Inferior parietal cortex (tissue), 1 donor: Measurements from ENCODE around the gene FNDC3A.
"Not testable (repeated sequence)": the region's sequence is repeated elsewhere in the genome, so short reads cannot be mapped to it uniquely, and the experiment has no call there.

Experiments used
- DNase-seq: peaks from one replicate; pipeline ENCODE4 v3.0.0-alpha.2; 2016; ENCODE audit errors: extremely low spot score

The FNDC3A gene

GRCh38 chr13:49082653-49083536, 107.2 kb downstream of the FNDC3A start:
- DNase-seq, result peak; percentile 23

GRCh38 chr13:49084961-49085360, 109.2 kb downstream of the FNDC3A start:
- no peak for DNase-seq

GRCh38 chr13:49086722-49087121, 111.0 kb downstream of the FNDC3A start:
- DNase-seq, result no peak

- no peak for DNase-seq
These were observed 117.7 kb downstream of the FNDC3A start for GRCh38 chr13:49093376-49093775.

GRCh38 chr13:49097374-49097773, 121.7 kb downstream of the FNDC3A start:
- DNase-seq, result no peak

- no peak for DNase-seq
These were observed 122.5 kb downstream of the FNDC3A start for GRCh38 chr13:49098198-49098597.

GRCh38 chr13:49098771-49099512, 123.2 kb downstream of the FNDC3A start:
- no peak for DNase-seq

GRCh38 chr13:49099513-49099877, 123.8 kb downstream of the FNDC3A start:
- no peak for DNase-seq

- no peak for DNase-seq
These were observed 125.2 kb downstream of the FNDC3A start for GRCh38 chr13:49100637-49101570.

- no peak for DNase-seq
These were observed 132.5 kb downstream of the FNDC3A start for GRCh38 chr13:49108196-49108595.

GRCh38 chr13:49110122-49110912, 134.6 kb downstream of the FNDC3A start:
- DNase-seq, result peak; percentile 96

- peak; percentile 22 for DNase-seq
These were observed 135.1 kb downstream of the FNDC3A start for GRCh38 chr13:49110913-49111170.

- DNase-seq, result no peak
These were observed 137.2 kb downstream of the FNDC3A start for GRCh38 chr13:49112782-49113525.

GRCh38 chr13:49113526-49114286, 138.0 kb downstream of the FNDC3A start:
- no peak for DNase-seq

- no peak for DNase-seq
These were observed 141.2 kb downstream of the FNDC3A start for GRCh38 chr13:49116873-49117272.

GRCh38 chr13:49118455-49118854, 142.7 kb downstream of the FNDC3A start:
- DNase-seq, result not testable (repeated sequence)

- no peak for DNase-seq
These were observed 149.1 kb downstream of the FNDC3A start for GRCh38 chr13:49124693-49125304.

- DNase-seq, result no peak
These were observed 150.3 kb downstream of the FNDC3A start for GRCh38 chr13:49125964-49126524.

GRCh38 chr13:49132479-49133002, 156.8 kb downstream of the FNDC3A start:
- no peak for DNase-seq
